GM18526 (cell line): ENCODE data around the gene TOB1.

ENCODE experiments used
- POLR2A ChIP-seq: IDR thresholded peaks from 3 replicates; pipeline ENCODE4 v1.6.1; 2011; ENCODE audit not compliant: insufficient read length; ENCODE audit errors: extremely low read depth

The TOB1 gene

DNA sequence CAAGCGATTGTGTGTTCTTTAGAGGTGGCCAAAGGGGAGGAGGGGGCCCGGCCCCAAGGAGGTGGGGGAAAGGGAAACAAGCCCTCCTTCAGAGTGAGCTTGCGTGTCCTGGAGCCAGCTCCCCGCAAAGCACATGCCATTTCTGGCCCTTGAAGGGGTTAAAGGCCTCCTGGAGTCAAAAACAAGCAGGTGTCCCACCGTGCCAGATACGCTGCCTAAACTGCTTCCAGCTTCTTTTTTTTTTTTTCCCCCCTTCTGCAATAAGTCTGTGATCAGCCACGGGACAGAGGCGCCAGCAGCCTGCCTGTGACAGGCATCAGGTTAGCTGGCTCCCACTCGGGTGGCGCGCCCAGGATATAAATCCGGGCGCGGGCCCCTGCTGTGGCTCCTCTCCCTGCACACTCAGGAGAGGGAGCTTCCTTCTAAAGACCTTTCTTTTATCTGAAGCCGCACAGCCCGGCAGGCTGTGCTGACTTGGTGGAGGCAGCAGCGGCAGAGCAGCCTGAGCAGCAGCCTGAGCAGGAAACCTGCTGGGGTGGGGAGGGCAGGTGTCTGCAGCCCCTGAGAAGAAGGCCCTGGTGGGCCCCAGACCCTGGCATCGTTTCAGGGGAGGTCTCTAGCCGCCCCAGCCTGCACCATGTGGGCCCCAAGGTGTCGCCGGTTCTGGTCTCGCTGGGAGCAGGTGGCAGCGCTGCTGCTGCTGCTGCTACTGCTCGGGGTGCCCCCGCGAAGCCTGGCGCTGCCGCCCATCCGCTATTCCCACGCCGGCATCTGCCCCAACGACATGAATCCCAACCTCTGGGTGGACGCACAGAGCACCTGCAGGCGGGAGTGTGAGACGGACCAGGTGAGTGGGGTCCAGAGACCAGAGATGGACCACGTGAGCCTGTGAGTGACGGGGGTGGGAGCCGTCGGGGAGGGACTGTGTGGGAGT is 30.6 kb downstream of the TOB1 start, which contains the start of gene WFIKKN2:
Gene WFIKKN2, plus strand, starts transcription at position 286 of the 934 bp plus-strand sequence. Its CDS starts 352 bp downstream, at position 638.
- no peak for TF ChIP-seq POLR2A

GRCh38 chr17:50834429-50835300 is 31.5 kb downstream of the TOB1 start:
- no peak for TF ChIP-seq POLR2A

DNA sequence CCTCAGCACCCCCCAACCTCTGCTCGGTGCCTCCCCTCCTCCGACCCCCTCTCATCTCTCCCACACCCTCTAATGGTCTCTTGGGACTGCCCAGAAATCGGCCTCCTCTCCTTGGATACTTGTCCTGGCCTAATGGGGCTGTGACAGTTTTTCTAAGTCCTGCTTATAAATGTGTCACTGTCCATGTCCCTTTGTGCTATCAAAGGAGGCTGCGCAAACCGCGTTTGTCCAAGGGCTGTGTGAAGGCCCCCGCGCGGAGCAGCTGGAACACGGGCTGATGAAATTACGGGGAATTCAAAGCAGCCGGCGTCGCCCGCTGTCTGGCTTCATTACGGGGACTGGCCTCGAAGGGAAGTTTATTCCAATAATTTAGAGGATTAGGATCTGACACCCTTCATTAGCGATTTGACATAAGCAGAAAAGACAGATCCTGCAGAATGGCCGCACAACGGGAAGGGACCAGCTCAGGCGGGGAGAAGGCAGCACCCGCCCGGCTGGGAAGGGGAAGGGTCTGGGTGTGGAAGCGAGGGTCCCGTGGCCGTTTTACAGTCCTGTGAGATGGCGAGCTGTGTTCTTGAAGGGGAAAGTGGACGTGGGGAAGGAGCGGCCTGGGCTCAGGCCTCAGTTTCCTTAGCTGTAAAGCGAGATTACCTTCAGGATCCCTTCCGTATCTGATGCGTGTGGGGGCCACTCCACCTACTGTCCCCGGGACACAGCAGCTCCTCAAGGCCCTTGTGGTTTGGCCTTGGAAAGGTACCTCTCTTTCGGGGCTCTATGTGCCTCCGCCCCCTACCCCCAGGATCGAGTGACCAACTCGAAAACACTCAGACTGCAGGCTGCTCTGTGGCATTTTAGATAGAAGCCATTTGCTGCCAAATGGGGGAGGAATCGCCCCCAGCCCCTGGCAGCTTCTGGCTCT is 32.4 kb downstream of the TOB1 start:
- no peak for TF ChIP-seq POLR2A

GRCh38 chr17:50832864-50833381 is 33.2 kb downstream of the TOB1 start:
- TF ChIP-seq POLR2A: no peak

DNA sequence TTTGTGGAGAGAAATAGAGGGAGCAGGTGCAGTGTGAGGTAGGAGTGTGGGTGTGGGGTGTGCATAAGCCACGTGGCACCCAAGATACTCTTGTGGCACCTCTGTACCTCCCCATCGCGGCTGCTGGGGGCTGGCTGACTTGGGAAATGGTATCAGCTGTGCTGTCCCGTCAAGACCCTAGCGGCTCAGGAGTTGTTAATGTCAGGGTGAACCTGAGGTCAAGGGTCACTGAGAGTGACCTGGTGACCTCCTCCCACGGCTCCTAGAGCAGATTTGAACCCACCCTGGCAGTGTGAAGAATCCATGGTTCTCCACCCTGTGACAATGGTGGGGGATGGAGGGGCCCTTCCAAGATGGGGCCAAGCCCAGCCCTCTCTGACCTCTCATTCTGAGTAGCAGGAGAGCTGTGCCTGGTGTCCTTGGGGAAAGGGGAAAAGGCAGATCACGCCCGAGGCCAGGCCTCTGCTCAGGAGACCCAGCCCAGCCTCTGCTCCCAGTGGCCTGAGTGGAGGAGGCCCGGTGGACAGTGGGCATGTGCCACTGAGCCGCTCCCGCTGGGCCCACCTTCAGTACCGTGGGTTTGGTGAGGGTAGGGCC is 33.8 kb downstream of the TOB1 start:
- TF ChIP-seq POLR2A: no peak

DNA sequence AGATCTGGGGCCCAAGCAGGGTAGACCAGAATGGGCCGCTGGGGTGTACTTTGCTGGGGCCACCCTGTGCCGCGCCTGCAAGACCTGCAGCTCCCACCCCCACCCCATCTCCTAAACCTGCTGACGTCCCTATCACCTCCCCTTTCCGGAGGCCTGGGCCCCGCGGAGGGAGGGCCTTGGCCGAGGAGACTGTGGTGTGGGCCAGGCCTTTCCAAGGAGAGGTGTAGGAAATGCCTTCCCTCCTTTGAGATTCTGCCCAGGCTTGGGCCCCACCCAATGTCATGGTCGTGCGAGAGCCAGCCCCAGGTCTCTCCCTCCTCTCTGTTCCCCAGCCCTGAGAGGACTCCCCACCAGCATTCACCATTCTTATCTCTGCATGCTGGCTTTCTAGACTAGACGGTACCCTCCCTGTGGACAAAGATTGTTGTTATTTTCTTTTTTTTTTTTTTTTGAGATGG is 34.7 kb downstream of the TOB1 start:
- no peak for TF ChIP-seq POLR2A

- TF ChIP-seq POLR2A: no peak
Observed at GRCh38 chr17:50830994-50831393, 35.2 kb downstream of the TOB1 start.

- TF ChIP-seq POLR2A: no peak
Observed at GRCh38 chr17:50830352-50830751, 35.8 kb downstream of the TOB1 start.

DNA sequence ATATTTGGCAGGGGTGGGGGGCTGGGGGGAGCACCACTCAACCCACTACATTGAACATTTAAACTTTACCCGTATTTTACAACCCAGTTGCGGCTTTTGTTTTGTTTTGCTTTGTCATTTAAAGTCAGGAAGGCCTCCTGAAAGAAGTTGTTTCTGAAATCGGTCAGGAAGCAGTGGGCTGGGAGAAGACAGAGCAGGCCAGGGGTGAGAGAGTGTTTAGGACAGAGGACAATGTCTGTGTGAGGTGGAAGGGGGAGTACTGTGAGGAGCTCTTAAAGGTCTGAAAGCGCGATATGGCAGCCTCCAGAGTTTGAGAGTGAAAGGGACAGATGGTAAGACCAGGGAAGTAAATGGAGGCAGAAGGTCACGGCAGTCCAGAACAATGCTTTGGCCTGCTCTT is 36.8 kb downstream of the TOB1 start:
- no peak for TF ChIP-seq POLR2A

GRCh38 chr17:50828508-50829170 is 37.5 kb downstream of the TOB1 start:
- no peak for TF ChIP-seq POLR2A

DNA sequence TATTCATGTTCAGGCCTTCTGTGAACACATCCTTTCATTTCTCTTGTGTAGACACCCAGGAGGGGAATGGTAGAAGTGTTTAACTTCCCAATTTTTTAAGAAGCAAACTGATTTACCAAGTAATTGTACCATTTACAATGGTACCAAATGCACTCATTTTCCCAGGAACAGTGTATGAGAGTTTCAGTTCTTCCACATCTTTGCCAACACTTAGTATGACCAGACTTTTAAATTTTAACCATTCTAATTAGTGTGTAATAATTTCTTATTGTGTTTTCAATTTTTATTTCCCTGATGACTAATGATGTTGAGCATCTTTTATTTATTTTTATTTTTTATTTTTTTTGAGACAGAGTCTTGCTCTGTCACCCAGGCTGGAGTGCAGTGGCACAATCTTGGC is 41.0 kb downstream of the TOB1 start:
- TF ChIP-seq POLR2A: no peak

DNA sequence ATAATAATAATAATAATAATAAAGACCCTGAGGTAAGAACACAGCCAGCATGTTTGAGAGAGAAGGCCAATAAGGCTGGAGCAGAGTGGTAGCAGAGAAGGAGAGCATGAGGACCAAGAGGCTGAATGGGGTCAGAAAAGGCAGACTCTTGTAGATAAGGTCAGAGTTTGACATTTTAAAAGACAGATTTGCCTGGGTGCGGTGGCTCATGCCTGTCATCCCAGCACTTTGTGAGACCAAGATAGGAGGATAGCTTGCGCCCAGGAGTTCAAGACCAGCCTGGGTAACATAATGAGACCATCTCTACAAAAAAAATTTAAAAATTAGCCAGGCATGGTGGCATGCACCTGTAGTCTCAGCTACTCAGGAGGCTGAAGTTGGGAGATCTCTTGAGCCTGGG is 41.7 kb downstream of the TOB1 start:
- no peak for TF ChIP-seq POLR2A

DNA sequence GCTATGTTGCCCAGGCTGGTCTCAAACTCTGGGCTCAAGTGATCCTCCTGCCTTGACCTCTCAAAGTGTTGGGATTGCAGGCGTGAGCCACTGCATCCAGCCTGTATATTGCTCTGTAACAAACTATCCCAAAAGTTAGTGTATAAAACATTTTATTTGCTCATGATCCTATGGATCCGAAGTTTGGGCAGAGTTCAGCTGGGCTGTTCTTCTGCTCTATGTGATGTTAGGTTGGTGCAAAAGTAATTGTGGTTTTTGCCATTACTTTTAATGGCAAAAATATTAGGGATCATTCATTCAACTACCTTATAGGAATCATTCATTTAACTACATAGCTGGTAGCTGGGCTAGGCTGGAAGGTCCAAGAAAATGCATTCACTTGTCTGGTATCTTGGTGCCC is 43.6 kb downstream of the TOB1 start:
- no peak for TF ChIP-seq POLR2A

- TF ChIP-seq POLR2A: no peak
Observed at GRCh38 chr17:50820651-50821050, 45.5 kb downstream of the TOB1 start.
